ENCODE data around the gene KLHL25.
A peak's percentile ranks its signal among the peaks of the same experiment; 100 is the strongest.

KLHL25 gene

DNA sequence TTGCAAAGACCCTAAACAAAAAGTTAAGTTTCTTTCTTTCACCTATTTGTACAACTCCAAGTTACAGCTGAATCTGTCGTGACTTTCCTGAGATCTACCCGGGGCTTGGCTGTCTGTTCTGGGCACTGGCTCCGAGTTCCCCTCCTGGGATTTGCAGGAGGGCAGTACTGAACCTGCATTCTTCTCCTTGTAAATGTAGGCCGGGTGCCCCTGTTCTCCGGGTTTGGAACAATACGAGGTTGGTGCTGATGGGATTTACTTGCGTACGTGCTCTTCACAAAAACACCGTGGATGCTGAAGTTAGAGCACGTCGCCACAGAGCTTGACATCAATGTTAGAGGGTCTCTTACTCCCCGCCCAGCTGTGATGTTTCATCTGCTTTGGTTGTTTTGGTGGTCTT lies 48.1 kb downstream of the KLHL25 start:
- no peak for DNase-seq

DNA sequence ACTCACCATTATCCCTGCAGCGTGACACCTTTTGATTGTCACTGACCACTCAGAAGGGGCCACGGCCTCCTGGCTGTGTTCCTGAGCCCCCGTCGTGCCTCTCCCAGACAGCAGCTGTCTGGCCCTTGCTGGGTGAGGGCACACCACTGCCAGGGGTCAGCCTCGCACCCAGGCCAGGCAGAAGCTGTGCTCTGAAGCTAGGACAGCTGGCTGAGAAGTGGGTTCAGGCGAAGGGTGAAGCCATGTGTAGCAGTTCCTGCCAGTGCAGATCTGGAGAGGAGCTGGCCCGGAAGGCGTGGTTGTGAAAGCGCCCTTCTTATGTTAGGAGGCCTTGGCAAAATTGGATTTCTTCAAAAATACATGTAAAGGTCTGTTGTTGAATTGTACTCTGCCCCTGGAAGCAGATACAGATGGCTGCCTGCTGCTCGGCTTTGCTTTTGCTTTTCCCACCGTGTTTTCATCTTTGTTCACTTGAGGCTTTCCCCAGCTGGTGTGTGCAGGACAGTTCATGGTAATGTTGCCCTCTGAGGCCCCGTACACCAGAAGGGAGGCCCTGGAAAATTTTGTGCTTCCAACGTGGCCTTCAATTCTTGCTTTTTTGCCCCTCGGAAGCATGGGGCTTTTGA lies 49.1 kb downstream of the KLHL25 start:
- DNase-seq, result no peak

DNA sequence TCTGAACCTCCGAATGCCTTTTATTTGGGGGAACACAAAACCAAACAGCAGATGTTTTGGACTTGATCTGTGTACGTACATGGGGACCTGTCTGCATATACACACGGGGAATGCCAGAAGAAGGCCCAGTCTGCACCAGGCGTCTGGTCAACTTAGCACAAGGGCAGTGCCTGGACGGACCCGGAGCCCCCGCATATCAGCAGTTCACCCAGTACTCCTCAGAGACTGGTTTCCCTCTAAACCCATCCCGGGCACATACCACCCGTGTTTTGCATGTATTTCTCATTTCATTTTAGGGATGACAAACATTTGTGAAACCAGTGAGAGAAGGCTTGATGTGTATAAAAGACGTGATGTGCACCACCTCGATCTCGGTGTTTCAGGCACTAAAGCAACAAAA lies 49.7 kb downstream of the KLHL25 start:
- no peak for DNase-seq

DNA sequence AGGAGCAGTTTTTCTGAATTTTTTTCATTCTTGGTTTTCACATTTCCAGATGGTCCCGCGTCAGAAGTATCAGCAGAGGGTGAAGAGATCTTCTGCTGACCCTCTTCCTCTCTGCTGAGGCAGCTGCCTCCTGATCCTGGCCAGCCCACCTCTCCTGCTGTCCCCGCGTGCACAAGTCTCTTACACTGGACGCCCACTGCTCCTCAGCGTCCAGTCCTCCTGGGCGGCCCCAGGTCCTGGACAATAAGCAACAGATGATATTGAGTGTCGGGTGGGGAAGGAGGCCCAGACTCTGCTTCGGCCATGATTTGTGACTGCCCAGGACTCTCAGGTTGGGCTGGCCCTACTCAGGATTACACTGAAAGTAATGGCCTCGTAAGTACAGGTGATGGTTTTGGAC lies 50.1 kb downstream of the KLHL25 start:
- DNase-seq, result no peak

DNA sequence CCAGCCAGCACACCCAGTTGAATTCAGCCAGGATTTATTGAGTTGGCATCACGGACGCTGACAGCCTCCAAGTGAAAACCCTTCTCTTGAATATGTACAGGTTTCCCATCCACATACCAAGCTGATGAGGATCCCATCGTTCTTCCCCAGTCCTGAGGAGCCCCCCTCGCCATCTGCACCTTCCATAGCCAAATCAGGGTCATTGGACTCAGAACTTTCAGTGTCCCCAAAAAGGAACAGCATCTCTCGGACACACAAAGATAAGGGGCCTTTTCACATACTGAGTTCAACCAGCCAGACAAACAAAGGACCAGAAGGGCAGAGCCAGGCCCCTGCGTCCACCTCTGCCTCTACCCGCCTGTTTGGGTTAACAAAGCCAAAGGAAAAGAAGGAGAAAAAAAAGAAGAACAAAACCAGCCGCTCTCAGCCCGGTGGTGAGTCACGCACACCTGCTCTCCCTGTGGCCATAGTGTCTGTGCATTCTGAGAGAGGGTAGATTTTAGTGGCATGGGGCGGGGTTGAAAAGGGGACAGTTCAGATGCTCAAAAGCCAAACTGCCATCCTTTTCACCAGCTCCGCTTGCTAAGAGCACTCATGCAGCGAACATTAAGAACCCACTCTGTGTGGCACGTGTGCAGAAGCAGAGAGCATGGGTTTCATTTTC lies 51.2 kb downstream of the KLHL25 start:
- no peak for DNase-seq

DNA sequence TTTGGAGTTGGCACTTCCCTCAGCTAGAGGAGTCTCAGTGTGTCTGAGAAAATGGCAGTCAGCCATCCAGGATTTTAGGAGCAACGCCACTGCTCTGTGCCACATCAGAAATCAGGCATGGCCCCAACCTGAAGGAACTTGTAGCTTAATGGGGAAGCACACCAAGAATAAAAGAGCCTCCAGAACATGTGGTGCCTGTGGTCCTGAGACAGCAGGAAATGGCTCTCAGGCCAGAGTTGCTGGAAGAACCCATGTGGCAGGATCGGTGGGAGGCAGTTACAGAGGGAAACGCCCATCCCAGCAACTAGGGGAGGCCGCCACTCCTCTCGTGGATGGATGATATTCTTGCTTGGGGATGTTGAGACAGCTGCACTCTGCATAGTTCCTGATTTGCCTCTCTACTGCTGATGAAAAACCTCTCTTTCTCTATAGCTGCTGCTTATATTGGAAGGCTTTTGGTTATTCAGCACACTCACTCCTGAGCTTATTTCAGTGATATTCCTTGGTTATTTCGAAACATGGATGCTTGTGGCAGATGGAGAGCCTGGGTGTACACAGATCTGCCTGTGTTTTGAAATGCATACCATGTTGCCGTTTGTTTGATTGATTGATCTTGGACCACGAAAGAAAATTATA lies 52.4 kb downstream of the KLHL25 start:
- DNase-seq, result peak; percentile 37

DNA sequence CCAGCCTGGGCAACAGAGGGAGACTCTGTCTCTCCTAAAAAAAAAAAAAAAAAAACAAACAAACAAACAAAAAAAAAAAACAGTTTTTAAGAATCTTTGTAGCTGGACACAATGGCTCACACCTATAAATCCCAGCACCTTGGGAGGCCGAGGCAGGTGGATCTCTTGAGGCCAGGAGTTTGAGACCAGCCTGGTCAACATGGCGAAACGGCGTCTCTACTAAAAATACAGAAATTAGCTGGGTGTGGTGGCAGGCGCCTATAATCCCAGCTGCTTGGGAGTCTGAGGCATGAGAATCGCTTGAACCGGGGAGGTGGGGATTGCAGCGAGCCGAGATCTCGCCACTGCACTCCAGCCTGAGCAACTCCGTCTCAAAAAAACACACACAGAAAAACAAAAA lies 53.1 kb downstream of the KLHL25 start:
- DNase-seq, result no peak

DNA sequence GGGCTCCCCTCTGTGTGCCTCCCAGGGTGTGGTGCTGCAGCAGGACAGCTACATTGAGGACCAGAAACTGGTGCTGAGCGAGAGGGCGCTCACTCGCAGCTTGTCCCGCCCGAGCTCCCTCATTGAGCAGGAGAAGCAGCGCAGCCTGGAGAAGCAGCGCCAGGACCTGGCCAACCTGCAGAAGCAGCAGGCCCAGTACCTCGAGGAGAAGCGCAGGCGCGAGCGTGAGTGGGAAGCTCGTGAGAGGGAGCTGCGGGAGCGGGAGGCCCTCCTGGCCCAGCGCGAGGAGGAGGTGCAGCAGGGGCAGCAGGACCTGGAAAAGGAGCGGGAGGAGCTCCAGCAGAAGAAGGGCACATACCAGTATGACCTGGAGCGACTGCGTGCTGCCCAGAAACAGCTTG lies 53.7 kb downstream of the KLHL25 start:
- DNase-seq, result no peak

DNA sequence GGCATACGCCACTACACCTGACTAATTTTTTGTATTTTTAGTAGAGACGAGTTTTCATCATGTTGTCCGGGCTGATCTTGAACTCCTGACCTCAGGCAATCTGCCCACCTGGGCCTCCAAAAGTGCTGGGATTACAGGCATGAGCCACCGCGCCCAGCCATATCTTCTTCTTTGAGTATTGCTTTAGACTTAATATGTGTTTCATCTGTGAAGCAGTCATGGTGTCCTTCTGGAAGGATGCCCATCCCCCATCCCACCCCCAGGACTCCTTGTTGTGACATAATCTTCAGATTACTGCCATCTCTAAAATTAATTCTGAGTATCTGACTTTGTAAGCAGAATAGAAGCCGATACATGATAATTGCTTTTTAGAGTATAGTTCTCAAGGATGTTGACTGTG lies 57.7 kb downstream of the KLHL25 start:
- DNase-seq, result no peak

DNA sequence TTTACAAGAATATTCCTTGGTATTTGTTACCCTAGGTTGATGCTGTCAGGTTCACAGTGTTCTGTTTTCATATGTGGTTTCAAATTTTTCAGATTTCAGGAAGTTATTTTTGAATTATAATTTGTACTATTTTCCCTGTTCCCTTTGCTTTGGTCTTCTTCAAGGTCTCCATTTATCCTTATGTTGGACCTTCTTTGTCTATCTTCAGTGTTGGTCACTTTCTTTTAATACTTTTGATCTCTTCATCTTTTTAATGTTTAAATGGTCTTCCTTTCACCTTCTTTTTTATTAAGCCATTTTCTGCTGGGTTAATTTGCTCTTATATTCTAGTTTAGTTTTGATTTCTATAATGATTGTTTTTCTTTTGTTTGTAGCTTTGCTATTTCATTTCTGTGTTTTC lies 61.3 kb downstream of the KLHL25 start:
- no peak for DNase-seq

DNA sequence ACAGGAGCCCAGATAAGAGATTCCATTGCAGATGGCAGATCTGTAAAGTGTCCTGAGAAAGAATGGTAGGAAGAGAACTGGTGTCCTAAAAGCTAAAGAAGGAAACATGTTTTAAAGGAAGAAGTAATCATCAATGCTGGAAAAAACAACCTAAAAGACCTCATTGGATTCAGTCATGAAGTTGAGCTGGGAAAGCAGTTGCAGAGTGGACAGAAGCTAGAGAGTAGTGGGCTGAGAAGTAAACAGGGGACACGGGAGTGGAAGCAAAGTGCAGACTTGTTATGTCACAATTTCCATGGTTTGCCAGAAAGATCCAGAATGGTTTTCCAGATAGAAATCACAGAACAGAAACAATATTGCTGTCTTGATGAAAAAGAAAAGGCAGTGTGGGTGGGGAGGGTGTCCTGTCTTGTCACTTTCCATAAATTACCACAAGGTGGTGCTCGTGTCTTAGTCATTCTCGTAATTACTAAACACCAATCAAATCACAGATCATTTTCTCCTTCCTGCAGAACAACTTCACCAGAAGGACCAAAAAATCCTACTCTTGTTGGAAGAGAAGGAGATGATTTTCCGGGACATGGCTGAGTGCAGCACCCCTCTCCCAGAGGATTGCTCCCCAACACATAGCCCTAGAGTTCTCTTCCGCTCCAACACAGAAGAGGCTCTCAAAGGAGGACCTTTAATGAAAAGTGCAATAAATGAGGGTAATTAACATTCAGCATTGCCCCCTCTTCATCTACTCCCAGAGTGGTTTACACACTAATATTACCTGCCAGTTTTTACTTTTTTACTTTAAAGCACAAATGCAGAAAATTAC lies 64.5 kb downstream of the KLHL25 start:
- DNase-seq, result peak; percentile 57

DNA sequence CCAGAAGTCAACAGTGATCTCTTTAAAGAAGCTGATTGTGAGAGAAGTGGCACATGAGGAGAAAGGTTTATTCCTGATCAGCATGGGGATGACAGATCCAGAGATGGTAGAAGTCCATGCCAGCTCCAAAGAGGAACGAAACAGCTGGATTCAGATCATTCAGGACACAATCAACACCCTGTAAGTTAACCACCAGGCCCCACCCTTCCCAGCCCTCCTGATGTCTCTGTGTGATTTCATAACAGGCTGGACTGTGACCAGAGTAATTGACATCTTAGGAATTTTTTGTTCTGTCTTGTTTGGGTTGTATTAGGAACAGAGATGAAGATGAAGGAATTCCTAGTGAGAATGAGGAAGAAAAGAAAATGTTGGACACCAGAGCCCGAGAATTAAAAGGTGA lies 67.7 kb downstream of the KLHL25 start:
- peak; percentile 47 for DNase-seq

DNA sequence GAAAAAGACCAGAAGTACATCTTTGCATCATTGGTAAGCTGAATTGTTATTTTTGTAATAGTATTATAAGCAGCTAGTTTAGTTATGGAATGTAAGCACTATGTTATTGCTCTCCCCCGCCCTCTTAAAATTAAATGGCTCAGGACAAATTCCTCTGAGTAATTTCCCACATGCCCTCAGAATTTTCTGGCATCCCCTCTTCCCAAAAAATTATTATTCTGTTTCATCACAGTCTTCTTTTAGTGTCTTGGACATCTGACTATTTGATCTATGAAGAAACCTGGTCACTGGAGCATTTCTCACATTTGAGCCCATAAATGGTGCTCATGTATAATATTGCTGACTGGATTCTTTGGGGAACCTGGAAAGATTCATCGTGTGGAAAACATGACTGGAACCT lies 68.3 kb downstream of the KLHL25 start:
- DNase-seq, result peak; percentile 49

DNA sequence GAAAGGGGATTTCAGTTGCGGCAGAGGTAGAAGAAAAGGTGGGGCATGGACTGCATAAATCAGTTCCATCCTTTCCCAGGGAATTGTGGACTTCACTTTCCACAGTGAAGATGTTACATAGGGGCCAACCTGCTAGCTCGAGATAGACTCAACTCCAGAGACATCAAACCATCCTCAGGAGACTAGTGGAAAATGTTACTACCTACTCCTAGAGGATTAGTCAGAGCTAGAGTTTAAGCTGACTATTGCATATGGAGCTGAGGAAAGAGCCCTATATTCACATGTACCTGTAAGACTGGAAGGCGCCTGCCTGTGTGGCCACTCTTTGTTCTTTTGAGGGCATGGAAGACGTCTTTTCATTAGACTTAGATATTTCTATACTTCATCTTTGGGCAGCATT lies 69.2 kb downstream of the KLHL25 start:
- DNase-seq, result no peak

DNA sequence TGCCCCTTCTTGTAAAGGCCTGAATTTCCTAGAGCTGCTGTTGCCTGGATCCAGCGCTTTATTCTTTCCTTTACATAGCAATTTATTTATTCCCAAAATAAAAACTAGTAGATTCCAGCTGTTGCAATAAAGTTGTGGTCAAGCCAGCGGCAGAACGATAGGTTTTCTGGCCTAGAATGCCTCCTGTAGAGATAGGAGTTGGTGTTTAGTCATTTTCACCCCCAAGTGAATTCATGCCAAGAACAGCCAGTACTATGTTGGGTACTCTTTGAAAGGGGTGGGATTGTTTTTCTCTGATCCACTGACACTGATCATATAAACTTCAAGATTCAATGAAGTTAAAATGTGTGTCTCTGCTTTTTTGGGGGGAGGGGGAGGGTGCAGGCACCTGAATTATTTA lies 69.7 kb downstream of the KLHL25 start:
- no peak for DNase-seq

DNA sequence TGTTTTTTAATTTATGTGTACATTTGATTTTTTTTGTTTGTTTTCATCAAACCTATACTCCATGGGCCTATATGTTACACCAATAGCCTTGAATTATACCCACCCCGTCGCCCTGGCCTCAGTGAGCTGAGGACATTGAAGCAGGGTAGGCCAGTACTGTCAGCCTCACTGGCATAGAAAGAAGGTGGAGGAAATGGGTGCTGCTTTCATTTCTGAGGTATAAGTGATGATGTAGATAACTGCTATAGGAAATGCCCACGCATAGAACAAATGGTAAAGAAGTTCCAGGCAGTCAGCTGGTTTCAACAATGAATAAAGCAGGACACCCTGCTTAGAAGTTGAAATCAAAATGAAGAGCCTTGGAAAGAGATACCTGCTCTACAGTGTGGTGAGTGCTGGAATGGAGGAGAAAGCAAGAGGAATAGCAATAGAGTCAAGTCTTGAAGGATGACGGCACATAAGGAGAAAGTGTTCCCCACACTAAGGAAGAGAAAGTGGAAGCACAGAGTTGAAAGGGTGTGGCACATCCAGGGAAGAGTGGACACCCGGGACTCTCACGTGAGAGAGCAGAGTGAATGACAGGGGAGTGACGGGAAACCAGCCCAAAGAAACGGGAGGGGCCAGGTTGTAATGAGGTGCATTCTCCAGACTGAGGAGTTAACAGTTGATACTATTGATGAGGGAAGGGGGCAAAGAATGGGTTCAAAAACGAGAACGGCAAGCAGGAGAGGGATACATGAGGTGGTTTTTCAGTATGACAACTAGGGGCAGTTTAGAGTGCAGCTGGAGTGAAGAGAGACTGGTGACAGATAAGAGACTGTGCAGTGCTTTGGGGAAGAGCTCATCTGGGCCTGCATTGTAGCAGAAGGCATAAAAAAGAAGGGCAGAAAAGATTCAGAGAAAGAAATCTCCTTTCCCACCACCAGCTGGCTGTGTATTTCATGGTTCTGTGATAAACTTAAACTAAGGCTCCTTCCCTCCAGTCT lies 70.5 kb downstream of the KLHL25 start:
- no peak for DNase-seq

DNA sequence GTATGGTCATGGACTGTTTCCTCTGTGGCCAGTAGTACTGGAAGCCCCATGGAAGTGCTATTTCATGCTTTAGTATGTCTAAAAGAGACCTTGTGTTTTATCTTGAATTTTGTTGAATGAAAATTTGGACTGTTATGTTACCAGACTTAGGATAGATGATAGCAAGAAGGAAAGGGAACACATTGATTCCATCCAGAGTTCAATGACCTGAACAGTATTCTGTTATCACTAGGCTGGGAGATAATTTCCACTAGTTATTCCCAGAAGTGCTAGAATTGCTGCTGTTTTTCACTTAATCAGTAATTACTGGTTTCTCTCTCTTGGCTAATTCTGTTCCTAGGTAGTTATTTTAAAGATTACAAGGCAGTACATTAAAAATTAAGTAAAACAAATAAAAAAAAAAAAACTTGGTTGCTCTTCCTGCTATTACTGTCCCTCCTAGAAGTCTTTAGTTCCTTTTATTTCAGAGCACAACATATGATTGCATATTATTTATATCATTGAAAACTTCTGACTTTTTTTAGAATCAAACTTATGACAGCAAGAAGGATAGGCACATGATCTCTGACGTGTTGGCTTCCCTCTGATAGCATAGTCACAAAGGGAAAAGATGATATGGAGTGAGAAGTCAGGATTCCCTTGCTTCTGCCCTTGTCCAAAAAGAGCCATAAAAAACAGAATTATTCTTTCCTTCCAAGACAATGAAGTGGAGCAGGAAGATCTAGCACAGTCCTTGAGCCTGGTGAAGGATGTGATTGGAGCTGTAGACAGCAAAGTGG lies 72.2 kb downstream of the KLHL25 start:
- no peak for DNase-seq

DNA sequence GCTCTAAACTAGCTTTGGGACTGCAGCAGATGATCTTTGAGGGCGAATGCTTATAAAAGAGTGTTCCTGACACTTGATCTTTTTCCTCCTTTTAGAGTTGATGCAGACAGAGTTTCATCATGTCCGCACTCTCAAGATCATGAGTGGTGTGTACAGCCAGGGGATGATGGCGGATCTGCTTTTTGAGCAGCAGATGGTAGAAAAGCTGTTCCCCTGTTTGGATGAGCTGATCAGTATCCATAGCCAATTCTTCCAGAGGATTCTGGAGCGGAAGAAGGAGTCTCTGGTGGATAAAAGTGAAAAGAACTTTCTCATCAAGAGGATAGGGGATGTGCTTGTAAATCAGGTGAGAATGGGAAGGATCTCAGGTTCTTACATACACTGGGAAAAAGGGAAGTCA lies 75.7 kb downstream of the KLHL25 start:
- DNase-seq, result no peak

DNA sequence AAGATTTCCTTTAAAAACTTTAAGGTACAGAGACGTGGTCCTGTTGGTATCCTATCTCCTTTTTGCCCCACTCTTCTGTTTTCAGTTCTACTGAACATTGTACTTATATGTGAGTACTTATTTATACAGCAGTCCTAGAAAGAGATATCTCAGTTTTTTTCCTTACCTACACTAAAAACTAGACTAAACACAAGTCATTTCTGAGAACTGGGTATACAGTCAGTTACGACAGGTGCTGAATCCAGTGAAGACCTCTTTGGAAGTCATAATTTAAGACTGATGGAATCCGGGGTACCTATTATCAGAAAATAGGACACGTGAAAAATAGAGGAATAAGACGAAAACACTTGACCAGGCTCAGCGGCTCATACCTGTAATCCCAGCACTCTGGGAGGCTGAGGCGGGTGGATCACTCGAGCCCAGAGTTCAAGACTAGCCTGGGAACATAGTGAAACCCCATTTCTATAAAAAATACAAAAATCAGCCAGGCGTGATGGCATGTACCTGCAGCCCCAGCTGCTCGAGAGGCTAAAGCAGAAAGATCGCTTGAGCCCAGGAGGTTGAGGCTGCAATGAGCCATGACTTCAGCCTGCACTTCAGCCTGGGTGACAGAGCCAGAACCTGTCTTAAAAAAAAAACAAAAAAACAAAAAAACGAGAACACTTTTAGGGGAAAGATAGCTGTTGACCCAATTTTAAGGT lies 76.3 kb downstream of the KLHL25 start:
- no peak for DNase-seq

DNA sequence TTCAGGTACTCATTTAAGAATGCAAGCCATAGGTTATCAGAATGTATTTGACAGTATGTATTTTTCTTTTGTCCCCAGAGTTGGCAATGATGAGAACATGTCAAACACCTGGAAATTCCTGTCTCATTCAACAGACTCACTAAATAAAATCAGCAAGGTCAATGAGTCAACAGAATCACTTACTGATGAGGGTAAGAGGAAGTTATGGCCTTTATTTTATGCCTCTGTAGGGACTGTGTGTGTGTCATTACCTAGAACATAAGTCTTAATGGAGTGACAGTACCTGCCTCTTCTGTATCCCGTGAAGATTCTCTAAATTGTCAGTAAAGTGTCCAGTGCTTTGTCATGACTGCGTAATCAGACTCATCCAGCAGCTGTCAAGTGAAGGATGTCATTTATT lies 77.5 kb downstream of the KLHL25 start:
- DNase-seq, result no peak

DNA sequence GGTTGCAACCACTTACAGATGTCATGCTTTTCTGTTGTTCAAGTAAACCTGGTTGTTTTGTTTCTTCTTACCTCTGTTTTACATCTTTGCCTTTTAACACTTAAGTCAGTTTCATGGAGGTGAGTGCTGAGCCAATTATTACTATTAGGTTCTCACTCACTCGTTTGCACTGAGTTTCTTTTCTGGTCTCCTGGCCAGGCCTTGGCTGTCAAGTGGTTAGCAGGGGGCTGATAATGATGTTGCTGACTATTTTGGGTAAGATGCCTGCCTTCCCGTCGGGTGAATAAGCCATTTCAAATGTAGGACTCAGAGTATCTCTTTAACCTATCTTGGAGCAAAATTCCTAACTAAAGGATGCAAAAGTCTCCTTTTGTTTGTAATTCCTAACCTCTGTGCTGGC lies 78.5 kb downstream of the KLHL25 start:
- no peak for DNase-seq

Data from fibroblast of skin of right biceps (primary cell).